GM21367 (cell line): Measurements from ENCODE around the gene LSM14A.
"Not testable (repeated sequence)": the region's sequence is repeated elsewhere in the genome, so short reads cannot be mapped to it uniquely, and the experiment has no call there.

Experiments
- ATAC-seq: cut with Tn5 transposase; IDR thresholded peaks from one replicate; pipeline ENCODE4 v1.9.1; 2021; ENCODE audit not compliant: unreplicated experiment

LSM14A gene

DNA sequence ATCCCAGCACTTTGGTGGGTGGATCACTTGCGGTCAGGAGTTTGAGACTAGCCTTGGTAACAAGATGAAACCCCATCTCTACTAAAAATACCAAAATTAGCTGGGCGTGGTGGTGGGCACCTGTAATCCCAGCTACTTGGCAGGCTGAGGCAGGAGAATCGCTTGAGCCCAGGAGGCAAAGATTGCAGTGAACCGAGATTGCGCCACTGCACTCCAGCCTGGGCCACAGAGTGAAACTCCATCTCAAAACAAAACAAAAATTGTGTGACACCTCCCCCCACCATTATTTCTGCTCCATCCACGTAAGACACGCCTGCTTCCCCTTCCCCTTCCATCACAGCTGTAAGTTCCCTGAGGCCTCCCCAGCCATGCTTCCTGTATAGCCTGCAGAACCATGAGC, 13.3 kb upstream of the LSM14A start:
- ATAC-seq = not testable (repeated sequence)

DNA sequence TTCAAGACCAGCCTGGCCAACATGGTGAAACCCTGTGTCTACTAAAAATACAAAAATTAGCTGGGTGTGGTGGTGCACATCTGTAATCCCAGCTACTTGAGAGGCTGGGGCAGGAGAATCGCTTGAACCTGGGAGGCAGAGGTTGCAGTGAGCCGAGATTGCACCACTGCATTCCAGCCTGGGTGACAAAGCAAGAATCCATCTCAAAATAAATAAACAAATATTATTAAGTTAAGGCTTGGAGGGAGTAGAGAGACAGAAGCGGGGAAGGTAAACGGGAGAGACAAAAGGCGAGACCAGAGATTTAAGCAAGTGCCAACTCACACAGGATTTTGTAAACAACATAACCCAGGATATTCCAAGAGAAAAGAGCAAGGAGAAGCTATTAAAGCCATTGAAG, 12.8 kb upstream of the LSM14A start:
- ATAC-seq = not testable (repeated sequence)

GRCh38 chr19:34161902-34162301, 10.4 kb upstream of the LSM14A start:
- not testable (repeated sequence) for ATAC-seq

GRCh38 chr19:34165295-34165738, 7.0 kb upstream of the LSM14A start:
- no peak for ATAC-seq

- not testable (repeated sequence) for ATAC-seq
Measured at GRCh38 chr19:34169475-34170199, 2.7 kb upstream of the LSM14A start.

- peak; percentile 14 for ATAC-seq
Measured at GRCh38 chr19:34171539-34171876, 796 bp upstream of the LSM14A start.

GRCh38 chr19:34172661-34173192, 423 bp downstream of the LSM14A start:
- peak; percentile 15 for ATAC-seq

GRCh38 chr19:34173193-34173956, 1.1 kb downstream of the LSM14A start:
- no peak for ATAC-seq

- ATAC-seq = not testable (repeated sequence)
Measured at GRCh38 chr19:34175173-34175572, 2.9 kb downstream of the LSM14A start.

DNA sequence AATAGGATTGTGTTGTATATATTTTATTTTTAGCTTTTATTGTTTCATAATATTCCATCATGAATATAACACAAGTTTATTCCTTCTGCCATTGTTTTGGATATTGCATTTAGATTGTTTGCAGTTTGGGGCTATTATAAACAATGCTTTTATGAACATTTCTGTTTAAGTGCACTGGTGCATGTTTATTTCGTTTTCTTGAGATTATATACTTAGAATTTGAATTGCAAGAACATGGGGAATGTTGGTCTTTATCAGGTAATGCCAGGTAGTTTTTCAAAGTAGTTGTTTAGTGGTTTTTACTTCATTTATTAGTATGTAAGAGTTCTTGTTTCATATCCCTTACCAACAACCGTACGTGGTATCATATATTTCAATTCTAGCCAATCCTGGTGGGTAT, 4.3 kb downstream of the LSM14A start:
- ATAC-seq = no peak

GRCh38 chr19:34178274-34178610, 5.9 kb downstream of the LSM14A start:
- ATAC-seq = no peak

GRCh38 chr19:34179066-34179465, 6.8 kb downstream of the LSM14A start:
- ATAC-seq = no peak

- ATAC-seq = no peak
Measured at GRCh38 chr19:34180273-34180672, 8.0 kb downstream of the LSM14A start.

- ATAC-seq = no peak
Measured at GRCh38 chr19:34180709-34181108, 8.4 kb downstream of the LSM14A start.

- no peak for ATAC-seq
Measured at GRCh38 chr19:34181111-34181864, 9.0 kb downstream of the LSM14A start.

DNA sequence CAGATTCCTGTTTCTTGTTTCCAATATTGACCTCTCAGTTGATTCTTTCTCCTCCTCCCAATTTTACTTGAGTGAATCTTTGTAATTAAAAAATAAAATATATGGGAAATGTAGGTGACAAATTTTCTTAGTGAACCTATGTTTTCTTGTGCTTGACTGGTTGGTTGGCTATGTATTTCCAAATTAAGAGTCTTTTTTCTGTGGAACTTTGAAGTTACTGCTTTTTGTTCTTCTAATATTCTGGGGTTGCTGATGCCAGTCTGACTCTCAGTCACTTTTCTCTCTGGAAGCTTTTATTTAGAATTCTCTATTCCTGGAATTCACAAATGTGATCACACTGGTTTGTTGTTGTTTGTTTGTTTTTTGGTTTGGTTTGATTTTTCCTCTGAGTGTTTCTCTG, 9.8 kb downstream of the LSM14A start:
- no peak for ATAC-seq

GRCh38 chr19:34184880-34185491, 12.7 kb downstream of the LSM14A start:
- ATAC-seq = no peak

- ATAC-seq = no peak
Measured at GRCh38 chr19:34186205-34186604, 13.9 kb downstream of the LSM14A start.

DNA sequence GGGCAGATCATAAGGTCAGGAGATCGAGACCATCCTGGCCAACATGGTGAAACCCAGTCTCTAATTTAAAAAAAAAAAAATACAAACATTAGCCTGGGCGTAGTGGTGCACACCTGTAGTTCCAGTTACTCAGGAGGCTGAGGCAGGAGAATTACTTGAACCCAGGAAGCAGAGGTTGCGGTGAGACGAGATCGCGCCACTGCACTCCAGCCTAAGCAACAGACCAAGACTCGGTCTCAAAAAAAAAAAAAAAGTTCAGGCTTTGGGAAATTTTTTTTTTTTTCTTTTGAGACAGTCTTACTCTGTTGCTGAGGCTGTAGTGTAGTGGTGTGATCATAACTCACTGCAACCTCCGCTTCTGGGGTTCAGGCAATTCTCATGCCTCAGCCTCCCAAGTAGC, 14.7 kb downstream of the LSM14A start:
- ATAC-seq = no peak

GRCh38 chr19:34188408-34188807, 16.1 kb downstream of the LSM14A start:
- no peak for ATAC-seq
